ENCODE measurements around the gene CAP2.

DNA sequence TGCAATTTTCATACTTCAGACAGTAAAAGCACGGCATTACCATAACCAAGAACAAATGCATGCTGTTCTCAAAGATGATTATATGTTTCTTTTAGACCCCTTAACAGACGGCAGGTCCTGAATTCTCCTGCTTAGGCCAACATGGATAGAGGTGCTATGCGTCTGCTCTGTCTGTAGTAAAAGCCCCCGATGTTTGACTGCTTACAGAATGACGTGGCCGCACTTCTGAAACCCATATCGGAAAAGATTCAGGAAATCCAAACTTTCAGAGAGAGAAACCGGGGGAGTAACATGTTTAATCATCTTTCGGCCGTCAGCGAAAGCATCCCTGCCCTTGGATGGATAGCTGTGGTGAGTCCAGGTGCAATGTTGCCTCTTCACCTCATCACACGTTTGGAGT is 113.6 kb downstream of the CAP2 start:
- no peak for TF ChIP-seq ZFP3 (CRISPR knock-in tag; IDR thresholded peaks at IDR 0.05)
- TF ChIP-seq, protein P1, sequence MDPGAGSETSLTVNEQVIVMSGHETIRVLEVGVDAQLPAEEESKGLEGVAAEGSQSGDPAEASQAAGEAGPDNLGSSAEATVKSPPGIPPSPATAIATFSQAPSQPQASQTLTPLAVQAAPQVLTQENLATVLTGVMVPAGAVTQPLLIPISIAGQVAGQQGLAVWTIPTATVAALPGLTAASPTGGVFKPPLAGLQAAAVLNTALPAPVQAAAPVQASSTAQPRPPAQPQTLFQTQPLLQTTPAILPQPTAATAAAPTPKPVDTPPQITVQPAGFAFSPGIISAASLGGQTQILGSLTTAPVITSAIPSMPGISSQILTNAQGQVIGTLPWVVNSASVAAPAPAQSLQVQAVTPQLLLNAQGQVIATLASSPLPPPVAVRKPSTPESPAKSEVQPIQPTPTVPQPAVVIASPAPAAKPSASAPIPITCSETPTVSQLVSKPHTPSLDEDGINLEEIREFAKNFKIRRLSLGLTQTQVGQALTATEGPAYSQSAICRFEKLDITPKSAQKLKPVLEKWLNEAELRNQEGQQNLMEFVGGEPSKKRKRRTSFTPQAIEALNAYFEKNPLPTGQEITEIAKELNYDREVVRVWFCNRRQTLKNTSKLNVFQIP (CRISPR knock-in tag; IDR thresholded peaks at IDR 0.05; ENCODE audit: borderline replicate concordance, low read depth) = no peak
- TF ChIP-seq ARNTL (CRISPR knock-in tag; IDR thresholded peaks at IDR 0.05; ENCODE audit: borderline replicate concordance, low read depth) = no peak
- TF ChIP-seq, protein P2, sequence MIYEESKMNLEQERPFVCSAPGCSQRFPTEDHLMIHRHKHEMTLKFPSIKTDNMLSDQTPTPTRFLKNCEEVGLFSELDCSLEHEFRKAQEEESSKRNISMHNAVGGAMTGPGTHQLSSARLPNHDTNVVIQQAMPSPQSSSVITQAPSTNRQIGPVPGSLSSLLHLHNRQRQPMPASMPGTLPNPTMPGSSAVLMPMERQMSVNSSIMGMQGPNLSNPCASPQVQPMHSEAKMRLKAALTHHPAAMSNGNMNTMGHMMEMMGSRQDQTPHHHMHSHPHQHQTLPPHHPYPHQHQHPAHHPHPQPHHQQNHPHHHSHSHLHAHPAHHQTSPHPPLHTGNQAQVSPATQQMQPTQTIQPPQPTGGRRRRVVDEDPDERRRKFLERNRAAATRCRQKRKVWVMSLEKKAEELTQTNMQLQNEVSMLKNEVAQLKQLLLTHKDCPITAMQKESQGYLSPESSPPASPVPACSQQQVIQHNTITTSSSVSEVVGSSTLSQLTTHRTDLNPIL (CRISPR knock-in tag; IDR thresholded peaks at IDR 0.05; ENCODE audit: low read depth) = no peak
- TF ChIP-seq ZFP30 (CRISPR knock-in tag; IDR thresholded peaks at IDR 0.05) = no peak
- no peak for TF ChIP-seq BACH2 (CRISPR knock-in tag; IDR thresholded peaks at IDR 0.05; ENCODE audit: borderline replicate concordance)
- no peak for TF ChIP-seq ISL1 (CRISPR knock-in tag; IDR thresholded peaks at IDR 0.05)
- TF ChIP-seq, protein P3, sequence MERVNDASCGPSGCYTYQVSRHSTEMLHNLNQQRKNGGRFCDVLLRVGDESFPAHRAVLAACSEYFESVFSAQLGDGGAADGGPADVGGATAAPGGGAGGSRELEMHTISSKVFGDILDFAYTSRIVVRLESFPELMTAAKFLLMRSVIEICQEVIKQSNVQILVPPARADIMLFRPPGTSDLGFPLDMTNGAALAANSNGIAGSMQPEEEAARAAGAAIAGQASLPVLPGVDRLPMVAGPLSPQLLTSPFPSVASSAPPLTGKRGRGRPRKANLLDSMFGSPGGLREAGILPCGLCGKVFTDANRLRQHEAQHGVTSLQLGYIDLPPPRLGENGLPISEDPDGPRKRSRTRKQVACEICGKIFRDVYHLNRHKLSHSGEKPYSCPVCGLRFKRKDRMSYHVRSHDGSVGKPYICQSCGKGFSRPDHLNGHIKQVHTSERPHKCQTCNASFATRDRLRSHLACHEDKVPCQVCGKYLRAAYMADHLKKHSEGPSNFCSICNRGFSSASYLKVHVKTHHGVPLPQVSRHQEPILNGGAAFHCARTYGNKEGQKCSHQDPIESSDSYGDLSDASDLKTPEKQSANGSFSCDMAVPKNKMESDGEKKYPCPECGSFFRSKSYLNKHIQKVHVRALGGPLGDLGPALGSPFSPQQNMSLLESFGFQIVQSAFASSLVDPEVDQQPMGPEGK (CRISPR knock-in tag; IDR thresholded peaks at IDR 0.05; ENCODE audit: borderline replicate concordance) = no peak
- no peak for TF ChIP-seq ESRRG (CRISPR knock-in tag; IDR thresholded peaks at IDR 0.05)
- TF ChIP-seq ZC3H10 (CRISPR knock-in tag; IDR thresholded peaks at IDR 0.05) = no peak
- no peak for TF ChIP-seq ZNF565 (CRISPR knock-in tag; conservative IDR thresholded peaks at IDR 0.05; ENCODE audit: low read depth)
- TF ChIP-seq GLIS3 (CRISPR knock-in tag; IDR thresholded peaks at IDR 0.05) = no peak
- no peak for TF ChIP-seq ZNF8 (CRISPR knock-in tag; IDR thresholded peaks at IDR 0.05)
- TF ChIP-seq, protein P4, sequence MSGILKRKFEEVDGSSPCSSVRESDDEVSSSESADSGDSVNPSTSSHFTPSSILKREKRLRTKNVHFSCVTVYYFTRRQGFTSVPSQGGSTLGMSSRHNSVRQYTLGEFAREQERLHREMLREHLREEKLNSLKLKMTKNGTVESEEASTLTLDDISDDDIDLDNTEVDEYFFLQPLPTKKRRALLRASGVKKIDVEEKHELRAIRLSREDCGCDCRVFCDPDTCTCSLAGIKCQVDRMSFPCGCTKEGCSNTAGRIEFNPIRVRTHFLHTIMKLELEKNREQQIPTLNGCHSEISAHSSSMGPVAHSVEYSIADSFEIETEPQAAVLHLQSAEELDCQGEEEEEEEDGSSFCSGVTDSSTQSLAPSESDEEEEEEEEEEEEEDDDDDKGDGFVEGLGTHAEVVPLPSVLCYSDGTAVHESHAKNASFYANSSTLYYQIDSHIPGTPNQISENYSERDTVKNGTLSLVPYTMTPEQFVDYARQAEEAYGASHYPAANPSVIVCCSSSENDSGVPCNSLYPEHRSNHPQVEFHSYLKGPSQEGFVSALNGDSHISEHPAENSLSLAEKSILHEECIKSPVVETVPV (CRISPR knock-in tag; IDR thresholded peaks at IDR 0.05) = no peak
